Glomerular visceral epithelial cell (primary cell): ENCODE data around the gene RGS14.
"Not testable (repeated sequence)": the region's sequence is repeated elsewhere in the genome, so short reads cannot be mapped to it uniquely, and the experiment has no call there.

Experiments used
- DNase-seq: peaks from one replicate; pipeline ENCODE4 v3.0.0-alpha.2; 2016; ENCODE audit errors: extremely low spot score

The RGS14 gene

DNA sequence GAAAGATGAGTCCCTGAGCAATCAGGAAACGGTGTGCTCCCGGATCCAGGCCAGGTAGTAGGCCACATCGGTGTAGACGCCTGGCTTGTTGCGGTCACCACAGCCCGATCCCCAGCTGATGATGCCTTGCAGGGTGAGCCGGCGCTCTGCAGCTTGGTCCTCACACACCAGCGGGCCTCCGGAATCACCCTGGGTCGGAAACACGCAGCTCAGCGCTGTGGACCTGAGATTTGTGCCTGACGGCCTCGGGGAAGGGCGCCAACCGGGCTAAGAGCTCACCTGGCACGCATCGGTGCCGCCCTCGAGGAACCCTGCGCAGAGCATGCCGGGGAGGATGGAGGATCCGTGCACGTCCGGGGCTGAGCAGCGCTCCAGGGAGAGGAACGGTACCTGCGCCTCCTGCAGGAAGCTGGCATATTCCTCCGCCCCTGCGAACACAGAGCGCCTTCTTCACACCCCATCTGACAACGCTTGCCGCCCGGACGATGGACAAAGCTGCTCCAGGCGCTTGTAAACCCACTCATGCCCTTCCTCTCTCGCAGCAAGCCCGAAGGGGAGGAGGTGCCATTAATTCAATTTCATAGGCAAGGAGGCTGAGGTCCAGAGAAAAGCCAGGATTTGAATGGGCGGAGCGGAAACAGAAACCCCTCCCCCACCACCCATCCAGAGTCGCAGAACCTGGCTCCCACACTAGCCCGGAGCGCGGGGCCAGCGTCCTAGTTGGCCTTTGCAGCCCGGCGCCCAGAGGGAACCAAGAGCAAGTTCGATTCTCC is 44.7 kb downstream of the RGS14 start:
- peak; percentile 75 for DNase-seq

DNA sequence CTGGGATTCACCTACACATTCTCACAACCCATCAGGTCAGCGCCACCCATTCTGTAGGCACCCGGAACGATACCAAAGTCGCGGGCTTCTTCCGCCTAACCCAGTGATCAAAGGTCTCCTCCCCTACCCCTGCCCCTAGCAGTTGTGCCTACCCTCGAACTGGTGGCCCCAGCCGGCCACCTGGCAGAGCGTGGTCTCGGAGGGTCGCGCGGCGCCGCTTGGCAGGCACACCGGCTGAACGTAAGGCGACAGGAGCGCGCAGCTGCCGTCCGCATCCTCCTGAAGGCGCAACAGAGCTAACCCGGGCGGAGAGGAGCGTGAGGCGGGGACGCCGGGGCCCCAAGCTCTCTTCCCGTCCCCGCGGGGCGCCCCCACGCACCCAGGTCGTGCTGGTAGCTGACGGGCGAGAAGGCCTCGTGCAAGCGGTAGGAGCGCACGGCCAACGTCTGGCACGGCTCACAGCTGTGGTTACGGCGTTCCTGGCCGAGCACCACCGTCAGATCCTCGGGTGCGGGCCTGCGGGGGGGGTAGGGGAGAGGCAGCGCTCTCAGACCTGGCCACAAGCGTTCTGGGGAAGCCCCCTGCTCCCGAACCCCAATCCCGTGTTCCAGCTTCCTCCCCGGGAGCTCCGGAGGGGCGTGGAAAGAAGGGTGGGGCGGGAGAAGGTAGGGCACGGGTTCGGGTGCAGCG is 45.5 kb downstream of the RGS14 start:
- DNase-seq: peak; percentile 20

DNA sequence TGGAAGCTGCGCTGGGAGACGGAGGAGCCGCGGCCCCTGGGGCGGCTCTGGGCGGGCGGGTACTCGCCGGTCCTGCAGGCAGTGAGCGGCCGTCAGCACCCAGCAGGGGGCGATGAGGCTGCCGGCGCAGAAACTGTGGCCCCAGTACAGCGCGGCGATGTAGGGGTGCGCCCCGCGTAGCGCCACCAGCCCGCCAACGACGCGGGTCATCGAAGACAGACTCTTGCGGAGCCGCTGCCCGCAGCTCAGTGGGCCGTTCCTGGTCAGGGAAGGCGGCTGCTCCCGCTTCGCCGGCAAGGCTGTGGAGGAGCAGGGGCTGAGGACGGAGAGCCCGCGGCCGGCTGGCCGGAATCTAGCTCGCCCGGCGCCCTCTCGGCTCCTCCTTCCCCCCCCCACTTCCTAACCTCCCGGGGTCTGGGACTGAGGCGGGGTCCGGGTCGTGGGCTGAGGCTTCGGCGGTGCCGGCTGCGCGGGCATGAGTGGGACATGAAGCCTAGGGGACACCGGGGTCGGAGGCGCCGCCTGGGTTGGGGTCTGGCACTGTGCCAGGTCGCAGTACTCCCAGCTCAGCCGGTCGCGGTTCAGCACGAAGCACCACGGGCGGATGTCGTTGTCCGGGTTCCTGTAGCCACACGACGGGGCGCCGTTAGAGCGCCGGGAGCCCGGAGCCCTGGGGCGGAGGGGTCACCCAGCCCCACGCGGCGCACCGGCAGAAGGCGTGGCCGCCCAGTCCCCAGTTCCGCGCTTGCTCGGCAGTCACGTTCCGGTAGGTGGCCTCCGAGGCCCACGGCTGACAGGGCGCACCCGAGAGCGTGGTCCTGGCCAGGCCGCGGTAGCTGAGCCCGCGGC is 46.3 kb downstream of the RGS14 start:
- DNase-seq: peak; percentile 86

DNA sequence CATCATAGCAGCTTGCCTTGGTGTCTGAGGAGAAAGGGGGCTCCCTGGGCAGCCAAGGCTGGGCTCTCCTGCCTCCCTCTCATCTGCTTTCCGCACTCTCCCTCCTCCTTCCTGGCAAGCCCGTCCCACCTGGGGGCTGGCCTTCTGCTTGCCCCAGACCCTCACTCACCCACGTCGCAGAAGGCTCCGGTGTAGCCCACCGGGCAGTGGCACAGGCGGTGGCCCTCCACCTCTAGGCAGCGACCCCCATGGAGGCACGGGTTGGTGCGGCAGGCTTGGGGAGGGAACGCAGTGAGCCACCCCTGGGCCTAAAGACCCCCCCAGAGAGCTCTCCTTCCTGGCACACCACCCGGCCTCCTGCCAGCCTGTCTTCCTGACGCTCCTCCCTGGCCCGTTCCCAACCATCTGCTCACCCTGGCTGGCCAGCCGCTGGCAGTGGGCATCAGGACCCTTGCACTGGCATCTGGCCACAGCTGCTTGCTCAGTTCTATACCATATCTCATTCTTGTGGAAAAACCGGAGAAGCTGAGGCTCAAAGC is 47.0 kb downstream of the RGS14 start:
- DNase-seq: no peak

DNA sequence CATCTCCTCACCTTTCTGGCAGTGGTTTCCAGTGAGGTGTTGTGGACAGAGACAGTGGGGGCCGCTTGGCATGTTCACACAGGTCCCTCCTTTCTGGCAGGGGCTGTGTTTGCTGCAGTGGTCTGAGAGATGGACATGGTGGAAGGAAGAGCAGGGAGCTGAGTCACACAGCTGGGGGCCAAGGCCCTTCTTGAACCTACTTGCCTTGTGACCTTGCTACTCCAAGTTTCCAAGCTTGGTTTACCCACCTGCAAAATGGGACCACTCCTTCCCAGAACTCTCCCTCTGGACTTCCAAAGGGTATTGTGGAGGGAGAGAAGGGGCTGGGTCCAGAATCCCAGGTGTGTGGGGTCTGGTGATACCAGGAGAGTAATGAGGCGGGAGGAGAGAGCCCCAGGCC is 47.6 kb downstream of the RGS14 start:
- DNase-seq: no peak

DNA sequence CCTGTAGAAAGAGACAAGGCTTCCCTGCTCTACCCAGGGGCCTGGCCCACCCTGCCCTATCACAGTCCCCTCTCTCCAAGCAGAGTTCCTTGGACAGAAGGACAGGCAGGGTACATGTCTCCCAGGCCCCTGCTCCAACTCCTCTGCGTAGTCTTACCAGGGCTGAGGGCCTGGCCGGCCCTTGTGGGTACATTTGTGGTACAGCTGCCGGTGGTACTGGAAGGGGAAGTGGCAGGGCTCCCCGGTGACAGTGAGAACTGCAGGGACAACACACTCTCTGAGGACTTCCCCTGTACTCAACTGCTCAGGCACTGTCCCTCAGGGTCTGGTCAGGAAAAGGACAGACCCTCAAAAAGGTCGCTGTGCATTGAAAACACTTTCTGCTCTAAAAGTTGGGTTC is 48.1 kb downstream of the RGS14 start:
- no peak for DNase-seq

DNA sequence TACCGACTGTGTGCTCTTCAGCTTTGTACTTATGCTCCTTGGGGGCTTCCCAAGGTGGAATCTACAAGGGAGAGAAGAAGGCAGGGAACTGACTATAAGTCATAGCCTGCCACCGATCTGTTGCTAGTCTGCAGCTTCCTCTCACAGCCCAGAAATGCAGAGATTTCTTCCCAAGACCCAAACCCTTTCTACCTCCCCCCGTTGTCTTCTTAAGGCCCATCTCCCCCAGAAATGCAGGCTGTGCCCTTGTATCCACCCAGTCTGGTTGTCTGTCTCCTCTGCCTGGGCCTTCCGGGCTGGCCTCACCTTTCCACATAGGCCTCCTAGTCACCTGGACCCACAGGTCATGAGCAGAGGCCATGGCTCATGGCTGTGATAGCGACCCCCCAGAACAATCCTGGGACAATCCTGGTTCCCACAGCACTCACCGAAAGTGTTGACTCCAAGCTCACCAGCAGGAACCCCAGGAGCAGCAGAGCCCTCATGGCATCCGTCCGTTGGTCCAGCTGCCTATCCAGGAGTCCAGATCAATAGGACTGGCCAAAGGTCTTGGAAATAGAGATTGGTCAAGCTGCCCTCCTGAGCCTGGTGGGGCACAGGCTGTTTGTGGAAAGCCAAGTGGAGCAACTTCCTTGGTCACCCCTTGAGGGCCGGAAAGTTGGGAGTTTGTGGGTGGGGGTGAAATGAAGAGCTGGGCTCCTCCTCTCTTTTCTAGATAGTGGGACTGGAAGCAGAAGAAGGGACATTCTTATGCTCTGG is 51.5 kb downstream of the RGS14 start, which contains the start of gene F12:
Gene F12, minus strand, starts transcription at position 522 of the 759 bp plus-strand sequence. Its CDS starts 37 bp downstream, at position 485.
- DNase-seq: no peak

DNA sequence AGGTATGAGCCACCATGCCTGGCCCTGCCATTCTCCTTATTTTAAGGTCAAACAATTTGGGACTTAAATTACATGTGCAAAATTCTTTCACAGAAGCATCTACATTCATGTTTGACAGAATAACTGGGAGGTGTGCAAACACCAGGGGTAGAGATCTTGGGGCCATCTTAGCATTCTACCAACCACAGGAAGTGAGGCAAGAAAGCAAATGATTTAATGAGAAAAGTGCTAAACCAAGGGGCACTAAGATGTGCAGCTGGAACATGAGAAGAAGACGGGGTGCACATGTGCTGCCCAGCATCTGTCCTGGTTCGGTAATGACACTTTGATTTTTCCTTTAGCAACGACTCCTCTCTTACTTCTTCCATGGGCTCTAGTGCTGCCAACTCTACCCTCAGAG is 52.9 kb downstream of the RGS14 start:
- no peak for DNase-seq

DNA sequence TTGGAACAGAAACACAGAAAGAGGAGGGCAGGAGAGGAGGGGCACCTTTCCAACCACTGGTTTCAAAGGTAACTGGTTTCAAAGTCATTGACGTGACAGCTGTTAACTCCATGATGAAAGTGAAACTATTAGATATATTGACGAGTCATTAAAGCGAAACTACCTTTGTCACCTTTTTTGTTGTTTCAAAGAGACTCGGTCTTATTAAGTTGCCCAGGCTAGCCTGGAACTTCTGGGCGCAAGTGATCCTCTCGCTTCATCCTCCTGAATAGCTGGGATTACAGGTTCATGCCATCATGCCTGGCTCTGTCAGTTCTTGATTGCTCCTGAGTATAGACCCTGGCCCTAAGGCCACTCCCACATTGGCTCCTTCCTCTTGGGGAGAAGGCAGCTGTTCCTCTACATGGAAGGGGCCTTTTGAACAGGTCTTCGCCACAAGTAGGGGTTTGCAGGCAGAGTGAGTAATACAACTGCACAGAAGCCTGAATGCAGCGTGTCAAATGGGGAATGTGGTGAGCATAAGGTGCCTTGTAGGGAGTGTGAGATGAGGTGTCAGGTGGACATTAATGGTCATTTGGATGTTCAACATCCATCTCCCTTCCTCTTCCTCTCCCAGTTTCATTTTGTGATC is 55.0 kb downstream of the RGS14 start:
- no peak for DNase-seq

DNA sequence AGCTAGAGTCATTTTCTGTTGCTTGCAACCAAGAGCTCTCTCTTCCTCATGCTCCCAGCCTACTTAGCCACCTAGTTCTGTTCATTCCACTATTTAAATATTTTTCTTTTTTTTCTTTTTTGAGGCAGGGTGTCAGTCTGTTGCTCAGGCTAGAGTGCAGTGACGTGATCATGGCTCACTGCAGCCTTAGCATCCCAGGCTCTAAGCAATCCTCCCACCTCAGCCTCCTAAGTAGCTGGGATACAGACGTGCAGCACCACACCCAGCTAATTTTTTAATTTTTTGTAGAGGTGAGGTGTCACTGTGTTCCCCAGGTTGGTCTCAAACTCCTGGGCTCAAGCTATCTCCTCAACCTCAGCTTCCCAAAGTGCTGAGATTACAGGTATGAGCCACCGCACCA is 56.8 kb downstream of the RGS14 start:
- DNase-seq: no peak

DNA sequence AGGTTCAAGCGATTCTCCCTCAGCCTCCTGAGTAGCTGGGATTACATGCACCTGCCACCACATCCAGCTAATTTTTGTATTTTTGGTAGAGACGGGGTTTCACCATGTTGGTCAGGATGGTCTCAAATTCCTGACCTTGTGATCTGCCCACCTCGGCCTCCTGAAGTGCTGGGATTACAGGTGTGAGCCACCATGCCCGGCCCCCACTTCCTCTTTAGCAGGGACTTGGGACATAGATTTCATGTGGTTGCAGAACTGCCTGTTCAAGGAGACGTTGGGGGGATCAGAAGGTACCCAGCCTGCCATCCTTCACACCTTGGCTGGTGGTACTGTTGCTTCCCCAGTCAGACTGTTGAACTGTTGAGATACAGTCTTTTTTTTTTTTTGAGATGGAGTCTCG is 59.4 kb downstream of the RGS14 start:
- not testable (repeated sequence) for DNase-seq

DNA sequence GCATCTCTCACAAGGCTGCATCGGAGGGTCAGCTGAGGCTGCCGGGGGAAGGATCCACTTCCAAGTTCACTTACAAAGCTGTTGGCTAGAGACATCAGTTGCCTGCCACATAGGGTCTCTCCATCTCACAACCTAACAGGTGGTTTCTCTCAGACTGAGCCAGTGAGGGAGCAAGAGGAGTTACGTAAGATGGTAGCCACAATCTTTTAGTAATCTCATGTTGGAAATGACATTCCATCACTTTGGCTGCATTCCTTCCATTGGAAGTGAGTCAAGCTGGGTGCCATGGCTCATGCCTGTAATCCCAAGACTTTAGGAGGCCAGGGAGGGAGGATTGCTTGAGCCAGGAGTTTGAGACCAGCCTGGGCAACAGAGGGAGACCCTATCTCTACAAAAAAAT is 61.3 kb downstream of the RGS14 start:
- peak; percentile 28 for DNase-seq

DNA sequence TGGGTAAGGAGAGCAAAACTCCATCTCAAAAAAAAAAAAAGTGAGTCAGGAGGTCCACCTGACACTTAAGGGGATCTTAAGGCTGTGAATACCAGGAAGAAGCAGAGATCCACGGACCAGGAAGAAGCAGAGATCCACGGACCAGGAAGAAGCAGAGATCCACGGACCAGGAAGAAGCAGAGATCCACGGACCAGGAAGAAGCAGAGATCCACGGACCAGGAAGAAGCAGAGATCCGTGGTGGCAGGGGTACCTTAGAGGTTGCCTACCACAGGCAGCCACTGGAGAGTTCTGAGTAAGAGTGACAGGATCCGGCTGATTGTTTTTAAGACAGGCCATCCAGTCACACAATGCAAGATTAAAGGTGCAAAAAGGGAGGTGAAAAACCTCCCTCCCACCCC is 62.7 kb downstream of the RGS14 start:
- DNase-seq: not testable (repeated sequence)

DNA sequence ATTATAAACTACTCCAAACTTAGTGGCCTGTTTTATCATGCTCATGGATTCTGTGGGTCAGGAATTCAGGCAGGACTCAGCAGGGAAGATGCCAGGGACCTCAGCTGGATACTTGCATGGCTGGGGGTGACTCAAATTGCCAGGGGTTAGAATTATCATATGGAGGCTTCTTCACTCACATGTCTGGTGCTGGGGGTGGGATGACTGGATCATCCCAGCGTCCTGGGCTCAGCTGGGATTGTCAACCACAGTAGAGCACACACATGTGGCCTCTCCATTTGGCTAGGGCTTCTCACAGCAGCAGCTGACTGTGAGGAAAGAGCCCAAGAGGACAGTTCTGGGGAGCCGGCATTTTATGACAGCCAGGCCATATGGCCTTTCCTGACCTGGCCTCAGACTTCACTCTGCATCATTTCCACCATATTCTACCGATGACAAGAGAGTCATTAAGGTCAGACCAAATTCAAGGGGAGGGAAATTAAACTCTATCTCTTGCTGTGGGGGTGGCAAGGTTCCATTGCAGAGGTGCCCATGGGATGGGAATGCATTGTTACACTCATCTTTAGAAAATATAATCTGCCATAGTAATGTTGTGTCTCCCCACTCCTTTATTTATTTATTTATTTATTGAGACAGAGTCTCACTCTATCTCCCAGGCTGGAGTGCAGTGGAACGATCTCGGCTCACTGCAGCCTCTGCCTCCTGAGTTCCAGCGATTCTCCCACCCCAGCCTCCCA is 63.5 kb downstream of the RGS14 start:
- DNase-seq: no peak
